HepG2 (cell line): ENCODE measurements around the gene CCNB1. TPM values are rescaled to one million over a fixed set of nuclear protein-coding genes. Genes with fewer than 3 reads are reported as not detected.

Source experiments
- ATAC-seq: fragments of 200-7000 bp; cut with Tn5 transposase; 3 replicates; pipeline ENCODE4 v1.9.1; 2020; ENCODE audit warnings: mild to moderate bottlenecking, moderate library complexity
- BruUV-seq: library from RNA; stranded (reverse); fragments of 400-500 nt; replicated peaks from 2 replicates; lab custom pipeline; 2021; lab: Mats Ljungman, UMichigan
- CTCF ChIA-PET: fragments of 300-600 bp; formaldehyde crosslinking; extraction: SDS; loops from one replicate; lab custom pipeline; 2021; ENCODE audit warnings: low total read pairs, inconsistent platforms, low intra/inter-chr PET ratio; lab: Yijun Ruan, JAX
- POLR2A ChIA-PET: fragments of 350-600 bp; sonication (Branson Sonifier 250); formaldehyde crosslinking; loops from one replicate; lab custom pipeline; 2020; ENCODE audit warnings: antibody characterized with exemption, inconsistent platforms; lab: Yijun Ruan, JAX
- DNase-seq: peaks from one replicate; pipeline ENCODE4 v3.0.0-alpha.2; 2015; ENCODE audit warnings: low spot score
- FAIRE-seq: peaks from 3 replicates; lab custom pipeline; 2011; peaks lifted over from hg19 to GRCh38; lab: Jason Lieb, UNC
- H2AFZ ChIP-seq: one replicate; pipeline ENCODE4 v1.6.1; 2011; ENCODE audit warnings: low read length, inconsistent platforms
- H3K27ac ChIP-seq: fragments of 300-600 bp; 3 replicates; pipeline ENCODE4 v1.8.0; 2011; ENCODE audit warnings: mixed run types, mild to moderate bottlenecking, mixed read lengths, low read length, inconsistent platforms; ENCODE audit not compliant: insufficient read depth; ENCODE audit errors: extremely low read length
- H3K27me3 ChIP-seq, 2 experiments: fragments of 200-600 bp in 1 of 2; 2 replicates in 1 of 2; 3 replicates in 1 of 2; pipeline versions ENCODE4 v1.6.0 to v1.8.0; 2011; ENCODE audit warnings: low read length in 2 of 2, mild to moderate bottlenecking in 2 of 2, moderate library complexity in 2 of 2, inconsistent platforms in 1 of 2; ENCODE audit not compliant: insufficient read depth in 2 of 2, control insufficient read depth in 1 of 2
- H3K36me3 ChIP-seq, 2 experiments: fragments of 200-600 bp in 1 of 2; replicated peaks in 1 of 2; 2 replicates in 1 of 2; 3 replicates in 1 of 2; pipeline versions ENCODE4 v1.5.1 to v1.8.0; 2011; ENCODE audit warnings: low read length in 2 of 2, inconsistent platforms in 1 of 2; ENCODE audit not compliant: insufficient read depth in 2 of 2, control insufficient read depth in 1 of 2
- H3K4me1 ChIP-seq: 2 replicates; pipeline ENCODE4 v1.5.1; 2012; ENCODE audit warnings: low read length, inconsistent platforms; ENCODE audit not compliant: insufficient read depth
- H3K4me2 ChIP-seq: 2 replicates; pipeline ENCODE4 v1.6.0; 2011; ENCODE audit warnings: low read depth, low read length, inconsistent platforms
- H3K4me3 ChIP-seq, 3 experiments: fragments of 200-600 bp in 1 of 3; sonication (generic), shearing (Covaris generic) in 1 of 3; replicated peaks in 1 of 3; 2 replicates each; pipeline ENCODE4 v1.5.1; 2011 to 2016; ENCODE audit warnings: low read length in 3 of 3, inconsistent platforms in 2 of 3, low read depth in 2 of 3, mild to moderate bottlenecking in 2 of 3, control low read depth in 1 of 3, mixed read lengths in 1 of 3; ENCODE audit not compliant: insufficient read depth in 1 of 3
- H3K79me2 ChIP-seq: one replicate; pipeline ENCODE4 v1.6.1; 2011; ENCODE audit warnings: low read length, inconsistent platforms; ENCODE audit not compliant: insufficient read depth
- H3K9ac ChIP-seq: 2 replicates; pipeline ENCODE4 v1.6.0; 2011; ENCODE audit warnings: mild to moderate bottlenecking, low read depth, low read length, inconsistent platforms; ENCODE audit not compliant: insufficient read depth
- H3K9me3 ChIP-seq: 2 replicates; pipeline ENCODE4 v1.5.1; 2012; ENCODE audit warnings: mild to moderate bottlenecking, low read length
- H4K20me1 ChIP-seq: 2 replicates; pipeline ENCODE4 v1.6.0; 2011; ENCODE audit warnings: inconsistent platforms, mild to moderate bottlenecking, low read length, moderate library complexity; ENCODE audit not compliant: insufficient read depth
- EP300 ChIP-seq, 3 experiments: sonication (generic) in 1 of 3; formaldehyde crosslinking in 1 of 3; IDR thresholded peaks; 2 replicates each; pipeline versions ENCODE4 v1.5.1 to v1.6.1; 2011 to 2020; ENCODE audit warnings: low read depth in 2 of 3, low read length in 2 of 3, borderline replicate concordance in 1 of 3, improper control_type of control experiment in 1 of 3, mild to moderate bottlenecking in 1 of 3, missing genetic modification reagents in 1 of 3, moderate library complexity in 1 of 3
- FOXP1 ChIP-seq, 2 experiments: fragments of 450-650 bp in 1 of 2; IDR thresholded peaks; 2 replicates each; pipeline ENCODE4 v1.6.1; 2017 to 2018; ENCODE audit warnings: antibody characterized with exemption in 1 of 2
- PTBP1 ChIP-seq: fragments of 200-400 bp; formaldehyde crosslinking; IDR thresholded peaks from 2 replicates; pipeline ENCODE4 v1.6.1; 2018; ENCODE audit warnings: low read length, low read depth; ENCODE audit not compliant: poor library complexity, severe bottlenecking
- SIN3A ChIP-seq: IDR thresholded peaks from 2 replicates; pipeline ENCODE4 v1.6.1; 2011; ENCODE audit warnings: low read depth, mild to moderate bottlenecking, control low read depth, low read length, borderline replicate concordance
- SMAD9 ChIP-seq: sonication (generic); formaldehyde crosslinking; IDR thresholded peaks from 2 replicates; pipeline ENCODE4 v1.5.1; 2020; ENCODE audit warnings: mild to moderate bottlenecking, missing genetic modification reagents
- SNRNP70 ChIP-seq: fragments of 200-400 bp; formaldehyde crosslinking; IDR thresholded peaks from 2 replicates; pipeline ENCODE4 v1.6.1; 2017; ENCODE audit warnings: mild to moderate bottlenecking, low read depth, low read length, moderate library complexity
- TAF15 ChIP-seq: fragments of 200-400 bp; formaldehyde crosslinking; IDR thresholded peaks from one replicate; pipeline ENCODE4 v1.6.1; 2018; ENCODE audit warnings: mild to moderate bottlenecking, low read depth, low read length; ENCODE audit not compliant: poor library complexity, severe bottlenecking
- ZNF33A ChIP-seq: sonication (generic); formaldehyde crosslinking; IDR thresholded peaks from 2 replicates; pipeline ENCODE4 v1.5.1; 2020; ENCODE audit warnings: missing genetic modification reagents, mild to moderate bottlenecking, moderate library complexity, borderline replicate concordance
- ZNF567 ChIP-seq: sonication (generic); formaldehyde crosslinking; IDR thresholded peaks from 2 replicates; pipeline ENCODE4 v1.8.1; 2023; ENCODE audit warnings: mild to moderate bottlenecking, missing genetic modification reagents, borderline replicate concordance
- ZNF674 ChIP-seq: sonication (generic); formaldehyde crosslinking; IDR thresholded peaks from 2 replicates; pipeline ENCODE4 v1.5.0; 2020; ENCODE audit warnings: low read depth, mild to moderate bottlenecking, missing genetic modification reagents
- ZSCAN31 ChIP-seq: sonication (generic); formaldehyde crosslinking; IDR thresholded peaks from 2 replicates; pipeline ENCODE4 v1.5.0; 2020; ENCODE audit warnings: low read depth, mild to moderate bottlenecking, missing genetic modification reagents
- WGBS: methylation state at CpG from one replicate; pipeline ENCODE4 v1.1.6; 2017; ENCODE audit warnings: low lambda C conversion rate; 5-methylcytosine and 5-hydroxymethylcytosine counted together
- in situ Hi-C: cut with HindIII; loops from 2 replicates; pipeline ENCODE4 v1.10.0; 2017; ENCODE audit warnings: low pct_unique_long_range_greater_than_20kb; ENCODE audit not compliant: extremely low pct_ligation_motif_present
- intact Hi-C: fragments of 100-400 bp; cut with micrococcal nuclease; formaldehyde crosslinking; loops from one replicate; pipeline ENCODE4 v1.10.0; 2022; ENCODE audit not compliant: unreplicated experiment
- polyA plus RNA-seq, 8 experiments: library from polyadenylated mRNA; depleted of rRNA in 3 of 8; stranded (reverse) in 7 of 8; unstranded in 1 of 8; fragments of >200 nt; fragmentation: Illumina TruSeq in 4 of 8; extraction: Trizol in 4 of 8; gene quantifications; 2 replicates each; pipeline versions ENCODE4 v1.2.1 to v1.2.3, GENCODE V29; 2011 to 2016; ENCODE audit warnings: low read depth in 4 of 8, missing spikeins in 1 of 8, mixed read lengths in 1 of 8; ENCODE audit not compliant: insufficient read depth in 1 of 8
- total RNA-seq, 5 experiments: library from RNA; depleted of rRNA; stranded (reverse); fragments of >200 nt; fragmentation: Illumina TruSeq; extraction: Trizol; gene quantifications; 2 replicates each; pipeline ENCODE4 v1.2.3, GENCODE V29; 2016; ENCODE audit warnings: low read depth in 1 of 5
- TF ChIP-seq, protein P1 (sequence below): IDR thresholded peaks from 2 replicates; pipeline ENCODE4 v1.6.1; 2016; ENCODE audit warnings: missing genetic modification reagents, missing compliant biosample characterization
- TF ChIP-seq, protein P2 (sequence below): sonication (generic); formaldehyde crosslinking; IDR thresholded peaks from 2 replicates; pipeline ENCODE4 v1.8.1; 2022; ENCODE audit warnings: mild to moderate bottlenecking, missing genetic modification reagents
- TF ChIP-seq, protein P3 (sequence below): sonication (generic); formaldehyde crosslinking; IDR thresholded peaks from 2 replicates; pipeline ENCODE4 v1.5.0; 2020; ENCODE audit warnings: missing genetic modification reagents
- TF ChIP-seq, protein P4 (sequence below): sonication (generic); formaldehyde crosslinking; IDR thresholded peaks from 2 replicates; pipeline ENCODE4 v1.4.0; 2020; ENCODE audit warnings: missing genetic modification reagents

CCNB1 gene
- total and polyA plus RNA-seq, 2 of the 13 experiments (the other 11 are each of a cell fraction or from before 2014, with no cell fraction given), result 82.3 to 316 TPM

DNA sequence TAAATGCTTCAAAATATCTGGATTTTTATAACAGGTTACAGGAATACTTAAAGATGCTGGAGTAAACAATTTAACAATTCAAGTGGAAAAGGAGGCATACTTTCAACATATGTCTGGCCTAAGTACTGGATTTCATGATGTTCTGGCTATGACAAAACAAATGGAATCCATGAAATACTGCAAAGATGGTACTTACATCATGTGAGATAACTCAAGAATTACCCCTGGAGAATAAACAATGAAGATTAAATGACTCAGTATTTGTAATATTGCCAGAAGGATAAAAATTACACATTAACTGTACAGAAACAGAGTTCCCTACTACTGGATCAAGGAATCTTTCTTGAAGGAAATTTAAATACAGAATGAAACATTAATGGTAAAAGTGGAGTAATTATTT is 37.5 kb upstream of the CCNB1 start:
- Histone ChIP-seq H4K20me1 (no peaks in the 10 kb centered on the region), H3K27me3 (no peaks in the 10 kb centered on the region), H3K9ac (no peak overlapping the region), H3K4me3 (no peak overlapping the region), H3K9me3 (no peaks in the 10 kb centered on the region), H3K79me2 (no peaks in the 10 kb centered on the region), H3K36me3 (peaks cover 0 to 19% of the 10 kb centered on the region in 2 experiments; a peak in 2 of 5 replicates), H2AFZ (no peak overlapping the region)
- FAIRE-seq (no peak), ATAC-seq (no peak)
- in situ Hi-C loops, result no loop called here
- CTCF ChIA-PET, result no interaction called here
- no TSS peak for BruUV-seq
- TF ChIP-seq ZNF567, result no peak
- TF ChIP-seq ZNF674, result no peak
- no peak for TF ChIP-seq PTBP1
- TF ChIP-seq SMAD9 (CRISPR knock-in tag), result no peak
- no peak for TF ChIP-seq EP300 (IDR thresholded peaks at IDR 0.05; ENCODE audit: low read depth in 2 of 2, low read length in 2 of 2)
- TF ChIP-seq EP300 (CRISPR knock-in tag; IDR thresholded peaks at IDR 0.05; ENCODE audit: borderline replicate concordance), result no peak
- TF ChIP-seq SNRNP70, result no peak
- no peak for TF ChIP-seq ZSCAN31 (CRISPR knock-in tag)
- no peak for TF ChIP-seq TAF15
- TF ChIP-seq, all 625 proteins: peak for 0
- intact Hi-C loops, result no loop called here
- POLR2A ChIA-PET, result no interaction called here
- Histone ChIP-seq H3K4me2 (no peak overlapping the region), H3K27ac (no peak overlapping the region), H3K4me1 (no peaks in the 10 kb centered on the region)
- DNase-seq, result no peak

DNA sequence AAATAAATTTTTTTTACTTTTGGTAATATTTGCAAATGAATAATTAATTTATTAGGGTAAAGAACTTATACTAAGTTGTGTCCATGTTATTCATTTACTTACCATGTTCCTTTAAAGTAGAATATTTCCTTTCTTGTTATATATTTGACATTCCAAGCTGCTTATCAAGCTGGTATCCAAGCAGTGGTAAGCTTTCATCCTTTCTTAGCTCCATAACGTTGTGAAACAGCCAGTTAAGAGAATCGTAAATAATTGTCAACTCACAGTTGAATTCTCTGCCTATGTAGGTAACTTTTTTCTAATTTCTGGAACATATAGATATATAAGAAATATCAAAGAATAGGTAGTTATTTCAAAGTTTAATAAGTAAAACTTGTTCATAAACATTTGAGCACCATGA is 36.7 kb upstream of the CCNB1 start:
- no peaks in the 10 kb centered on the region for H3K79me2 ChIP-seq
- FAIRE-seq (no peak), ATAC-seq (no peak), DNase-seq (no peak)
- no peak overlapping the region for H3K27ac ChIP-seq
- ChIA-PET POLR2A (no interaction called here), CTCF (no interaction called here)
- intact Hi-C loops, result no loop called here
- BruUV-seq, result no TSS peak
- no peaks in the 10 kb centered on the region for H4K20me1 ChIP-seq
- H3K4me1 ChIP-seq, result no peaks in the 10 kb centered on the region
- H2AFZ ChIP-seq, result no peak overlapping the region
- no peaks in the 10 kb centered on the region for H3K9me3 ChIP-seq
- in situ Hi-C loops, result no loop called here
- H3K9ac ChIP-seq, result no peak overlapping the region
- H3K4me3 ChIP-seq, result no peak overlapping the region
- H3K27me3 ChIP-seq, result no peaks in the 10 kb centered on the region
- no peak overlapping the region for H3K4me2 ChIP-seq
- WGBS, result 80% methylated on average over 2 of the region's 2 CpGs
- peaks cover 0 to 15% of the 10 kb centered on the region in 2 experiments; a peak in 2 of 5 replicates for H3K36me3 ChIP-seq
- no peak for TF ChIP-seq FOXP1 (IDR thresholded peaks at IDR 0.05)
- no peak for TF ChIP-seq FOXP1 (CRISPR knock-in tag; IDR thresholded peaks at IDR 0.05)
- TF ChIP-seq, protein P1, sequence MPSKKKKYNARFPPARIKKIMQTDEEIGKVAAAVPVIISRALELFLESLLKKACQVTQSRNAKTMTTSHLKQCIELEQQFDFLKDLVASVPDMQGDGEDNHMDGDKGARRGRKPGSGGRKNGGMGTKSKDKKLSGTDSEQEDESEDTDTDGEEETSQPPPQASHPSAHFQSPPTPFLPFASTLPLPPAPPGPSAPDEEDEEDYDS (CRISPR knock-in tag), result no peak
- TF ChIP-seq ZNF33A, result no peak
- TF ChIP-seq, protein P2, sequence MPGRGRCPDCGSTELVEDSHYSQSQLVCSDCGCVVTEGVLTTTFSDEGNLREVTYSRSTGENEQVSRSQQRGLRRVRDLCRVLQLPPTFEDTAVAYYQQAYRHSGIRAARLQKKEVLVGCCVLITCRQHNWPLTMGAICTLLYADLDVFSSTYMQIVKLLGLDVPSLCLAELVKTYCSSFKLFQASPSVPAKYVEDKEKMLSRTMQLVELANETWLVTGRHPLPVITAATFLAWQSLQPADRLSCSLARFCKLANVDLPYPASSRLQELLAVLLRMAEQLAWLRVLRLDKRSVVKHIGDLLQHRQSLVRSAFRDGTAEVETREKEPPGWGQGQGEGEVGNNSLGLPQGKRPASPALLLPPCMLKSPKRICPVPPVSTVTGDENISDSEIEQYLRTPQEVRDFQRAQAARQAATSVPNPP (CRISPR knock-in tag), result no peak
- TF ChIP-seq, protein P3, sequence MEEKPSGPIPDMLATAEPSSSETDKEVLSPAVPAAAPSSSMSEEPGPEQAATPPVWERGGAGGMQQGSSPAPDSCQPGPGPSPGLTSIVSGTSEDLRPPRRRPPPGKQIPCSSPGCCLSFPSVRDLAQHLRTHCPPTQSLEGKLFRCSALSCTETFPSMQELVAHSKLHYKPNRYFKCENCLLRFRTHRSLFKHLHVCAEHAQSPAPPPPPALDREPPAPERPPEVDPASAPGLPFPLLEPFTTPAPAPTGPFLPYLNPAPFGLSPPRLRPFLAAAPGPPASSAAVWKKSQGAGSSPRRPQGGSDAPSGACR, result no peak
- TF ChIP-seq, protein P4, sequence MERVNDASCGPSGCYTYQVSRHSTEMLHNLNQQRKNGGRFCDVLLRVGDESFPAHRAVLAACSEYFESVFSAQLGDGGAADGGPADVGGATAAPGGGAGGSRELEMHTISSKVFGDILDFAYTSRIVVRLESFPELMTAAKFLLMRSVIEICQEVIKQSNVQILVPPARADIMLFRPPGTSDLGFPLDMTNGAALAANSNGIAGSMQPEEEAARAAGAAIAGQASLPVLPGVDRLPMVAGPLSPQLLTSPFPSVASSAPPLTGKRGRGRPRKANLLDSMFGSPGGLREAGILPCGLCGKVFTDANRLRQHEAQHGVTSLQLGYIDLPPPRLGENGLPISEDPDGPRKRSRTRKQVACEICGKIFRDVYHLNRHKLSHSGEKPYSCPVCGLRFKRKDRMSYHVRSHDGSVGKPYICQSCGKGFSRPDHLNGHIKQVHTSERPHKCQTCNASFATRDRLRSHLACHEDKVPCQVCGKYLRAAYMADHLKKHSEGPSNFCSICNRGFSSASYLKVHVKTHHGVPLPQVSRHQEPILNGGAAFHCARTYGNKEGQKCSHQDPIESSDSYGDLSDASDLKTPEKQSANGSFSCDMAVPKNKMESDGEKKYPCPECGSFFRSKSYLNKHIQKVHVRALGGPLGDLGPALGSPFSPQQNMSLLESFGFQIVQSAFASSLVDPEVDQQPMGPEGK (CRISPR knock-in tag), result no peak
- no peak for TF ChIP-seq SIN3A
